Left kidney (tissue), 2 donors: ENCODE results near the gene TAF15. TPM values are rescaled to one million over a fixed set of nuclear protein-coding genes. Genes with fewer than 3 reads are reported as not detected.

ENCODE experiments used
- DNase-seq: peaks from one replicate; pipeline ENCODE4 v3.0.0-alpha.2; 2013
- polyA plus RNA-seq: library from polyadenylated mRNA; unstranded; fragments of 120-200 nt; gene quantifications from one replicate; pipeline ENCODE4 v1.2.1, GENCODE V29; 2013; ENCODE audit not compliant: insufficient read length

The TAF15 gene
- polyA plus RNA-seq, 1 donor = 321 TPM

DNA sequence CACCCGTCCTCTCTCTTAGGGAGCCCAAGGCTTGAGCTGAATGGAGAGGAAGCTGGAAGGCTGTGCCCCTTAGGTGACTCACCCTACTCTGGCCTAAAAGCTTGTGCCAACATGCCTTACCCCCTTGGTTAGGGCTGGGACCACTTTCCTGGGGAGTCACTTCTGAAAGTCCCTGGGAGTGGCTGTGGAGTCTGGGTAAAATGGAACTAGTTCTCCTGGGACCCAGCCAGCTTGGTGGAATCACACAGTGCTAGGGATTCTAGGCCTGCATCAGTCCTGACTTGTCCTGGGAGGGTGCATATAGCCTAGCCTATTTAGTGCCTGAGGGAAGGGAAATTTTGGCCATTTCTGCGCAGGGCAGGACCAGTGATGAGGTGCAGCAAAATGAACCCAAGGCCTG is 24.4 kb upstream of the TAF15 start:
- DNase-seq = no peak

DNA sequence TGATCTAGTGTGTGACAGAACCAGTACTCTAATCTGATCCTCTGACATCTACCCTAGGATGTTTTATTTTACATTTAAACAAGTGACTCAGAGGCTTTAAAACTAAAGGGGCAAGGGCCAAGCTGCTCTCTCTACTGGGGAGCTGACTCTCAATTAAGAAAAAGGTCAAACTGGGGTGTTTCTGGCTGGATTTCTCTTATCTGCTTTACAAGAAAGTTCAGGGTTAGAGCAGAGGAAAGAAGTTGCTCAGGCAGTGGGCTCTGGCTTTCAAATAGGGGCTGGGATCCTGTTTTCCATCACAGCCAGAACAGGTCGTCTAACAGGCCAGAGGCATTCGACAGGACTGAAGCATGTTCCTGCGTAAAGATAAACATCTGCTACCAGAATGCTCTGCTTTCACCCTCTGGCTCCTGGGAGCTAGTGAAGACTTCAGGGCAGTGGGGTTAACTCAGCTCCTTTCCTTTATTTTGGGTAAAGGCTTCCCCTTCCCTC is 22.3 kb upstream of the TAF15 start:
- no peak for DNase-seq

- DNase-seq = no peak
Measured at GRCh38 chr17:35788477-35789368, 20.6 kb upstream of the TAF15 start.

GRCh38 chr17:35790841-35791240 is 18.4 kb upstream of the TAF15 start:
- no peak for DNase-seq

GRCh38 chr17:35791681-35792350 is 17.5 kb upstream of the TAF15 start:
- DNase-seq = no peak

- DNase-seq = no peak
Measured at GRCh38 chr17:35793257-35793656, 16.0 kb upstream of the TAF15 start.

GRCh38 chr17:35795007-35795870 is 14.0 kb upstream of the TAF15 start, which contains the start of gene MMP28:
TSS of gene MMP28 (minus strand) at chr17:35795641. CDS start at chr17:35795377, 264 bp downstream.
- no peak for DNase-seq

- DNase-seq = no peak
Measured at GRCh38 chr17:35795871-35796265, 13.4 kb upstream of the TAF15 start.

DNA sequence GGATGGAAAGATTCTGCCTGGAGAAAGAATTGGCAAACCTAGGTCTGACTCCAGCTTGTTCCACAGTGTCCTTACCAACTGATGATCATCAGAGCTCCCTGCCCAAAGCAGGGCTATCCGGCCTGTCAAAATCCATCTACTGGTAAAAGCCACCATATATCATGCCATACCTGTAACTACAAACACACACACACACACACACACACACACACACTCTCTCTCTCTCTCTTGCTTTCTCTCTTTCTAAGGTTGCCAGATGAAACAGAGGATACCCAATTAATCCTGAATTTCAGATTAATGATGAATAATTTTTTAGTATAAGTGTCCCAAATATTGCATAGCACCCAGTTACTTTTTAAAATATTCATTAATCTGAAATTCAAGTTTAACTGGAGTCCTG is 12.3 kb upstream of the TAF15 start:
- no peak for DNase-seq

- DNase-seq = no peak
Measured at GRCh38 chr17:35797370-35797769, 11.9 kb upstream of the TAF15 start.

- DNase-seq = no peak
Measured at GRCh38 chr17:35797918-35798317, 11.4 kb upstream of the TAF15 start.

GRCh38 chr17:35799942-35800341 is 9.3 kb upstream of the TAF15 start:
- no peak for DNase-seq

GRCh38 chr17:35801583-35802224 is 7.6 kb upstream of the TAF15 start:
- no peak for DNase-seq

DNA sequence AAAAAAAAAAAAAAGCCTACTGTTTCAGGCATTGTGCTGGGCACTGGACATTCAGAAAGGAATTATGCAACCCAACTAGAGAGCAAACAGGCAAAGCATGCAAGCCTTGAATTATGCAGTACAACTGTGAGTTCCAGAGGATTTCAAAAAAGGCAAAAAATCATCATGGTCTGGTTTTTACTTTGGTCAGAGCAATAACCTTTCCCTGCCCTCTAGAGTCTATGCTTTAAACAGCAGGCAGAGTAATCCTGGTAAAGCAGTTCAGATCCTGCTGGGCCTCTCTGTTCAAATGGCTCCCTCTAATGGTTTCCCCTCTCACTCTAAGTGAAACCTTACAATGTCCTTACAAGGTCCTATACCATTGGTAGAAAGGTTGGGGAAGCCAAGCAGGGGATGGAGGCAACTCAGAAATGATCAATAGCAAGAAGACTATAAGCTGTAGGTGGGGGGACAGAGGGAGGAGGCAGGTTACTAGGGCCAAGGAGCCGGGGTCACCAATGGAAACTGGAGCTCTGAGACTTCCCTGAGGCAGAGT is 4.6 kb upstream of the TAF15 start:
- peak; percentile 79 for DNase-seq

GRCh38 chr17:35807371-35808144 is 1.7 kb upstream of the TAF15 start:
- no peak for DNase-seq

DNA sequence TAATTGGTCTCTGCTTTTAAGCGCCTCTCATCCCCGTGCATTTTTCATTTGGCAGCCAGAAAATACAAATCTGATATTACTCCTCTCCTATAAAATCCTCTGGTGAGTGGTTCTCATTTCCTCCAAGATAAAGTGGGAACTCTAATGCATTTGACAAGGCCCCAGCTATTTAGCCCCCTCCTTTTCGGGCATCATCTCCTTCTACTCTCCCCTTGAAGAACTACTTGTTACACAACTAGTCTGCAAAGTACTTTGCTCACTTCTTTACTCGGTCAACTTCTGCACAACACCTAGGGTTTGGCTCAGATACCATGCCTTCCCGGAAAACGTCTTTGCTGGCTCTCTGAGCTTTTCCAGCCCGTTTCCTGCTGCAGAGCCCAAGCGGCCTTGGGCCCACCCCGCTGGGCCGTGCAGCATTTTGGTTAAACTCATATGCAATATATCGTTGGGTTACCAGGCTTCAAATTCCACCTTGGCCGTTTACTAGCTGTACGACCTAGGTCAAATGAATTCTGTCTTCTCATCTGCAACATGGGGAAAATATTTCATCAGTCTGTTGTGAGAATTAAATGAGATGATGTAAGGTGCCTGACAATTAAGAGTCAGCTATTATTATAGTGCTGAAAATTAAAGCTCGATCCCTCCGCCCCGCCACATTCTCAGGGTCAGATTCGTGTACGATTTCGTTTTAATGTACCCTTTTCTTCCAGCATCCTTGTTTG is 883 bp upstream of the TAF15 start:
- no peak for DNase-seq

- DNase-seq = no peak
Measured at GRCh38 chr17:35809855-35810461, 674 bp downstream of the TAF15 start.

DNA sequence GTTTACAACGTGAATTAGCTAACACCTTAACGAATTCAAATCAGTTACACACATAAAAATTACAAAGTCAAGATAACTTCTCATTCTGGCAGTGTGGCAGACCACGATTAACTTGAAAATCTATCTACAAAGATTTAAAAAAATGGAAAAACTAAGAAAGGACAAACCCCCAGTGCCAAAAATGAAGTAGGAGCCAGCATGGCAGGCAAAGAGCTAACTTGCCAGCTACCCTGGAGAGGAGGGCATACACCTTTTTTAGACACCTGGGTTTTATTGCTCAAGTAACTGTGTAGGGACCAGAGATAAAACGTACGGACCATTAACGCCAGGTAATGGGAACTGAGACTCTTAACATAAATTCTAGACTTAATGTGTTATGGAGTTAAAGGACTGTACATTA is 2.5 kb downstream of the TAF15 start:
- DNase-seq = no peak

- DNase-seq = no peak
Measured at GRCh38 chr17:35812456-35812855, 3.2 kb downstream of the TAF15 start.

GRCh38 chr17:35816723-35817122 is 7.4 kb downstream of the TAF15 start:
- DNase-seq = no peak
